B cell (primary cell): ENCODE results near the gene CARNS1.

Source experiments
- CTCF ChIP-seq: fragments of 200-600 bp; IDR thresholded peaks from one replicate; pipeline ENCODE4 v1.8.0; 2022; ENCODE audit warnings: antibody characterized with exemption, mild to moderate bottlenecking
- EZH2 ChIP-seq: IDR thresholded peaks from 2 replicates; pipeline ENCODE4 v1.6.1; 2012; ENCODE audit warnings: borderline replicate concordance, low read depth, mild to moderate bottlenecking, moderate library complexity, low read length; ENCODE audit not compliant: insufficient read depth, poor library complexity, severe bottlenecking

- TF ChIP-seq CTCF, result no peak
- no peak for TF ChIP-seq EZH2
Measured at GRCh38 chr11:67384851-67385366, 30.6 kb upstream of the CARNS1 start.
